ENCODE data around the gene GRXCR1.

The GRXCR1 gene

GRCh38 chr4:42928582-42928981 lies 36.1 kb downstream of the GRXCR1 start:
- DNase-seq (ENCODE audit: low read depth in 3 of 3), result no peak

- no peak for DNase-seq (ENCODE audit: low read depth in 3 of 3)
Measured at GRCh38 chr4:42942216-42942615, 49.7 kb downstream of the GRXCR1 start.

GRCh38 chr4:42945874-42946273 lies 53.4 kb downstream of the GRXCR1 start:
- no peak for DNase-seq (ENCODE audit: low read depth in 3 of 3)

- DNase-seq (ENCODE audit: low read depth in 3 of 3), result no peak
Measured at GRCh38 chr4:42953321-42953720, 60.8 kb downstream of the GRXCR1 start.

GRCh38 chr4:42954963-42955669 lies 62.6 kb downstream of the GRXCR1 start:
- DNase-seq (ENCODE audit: low read depth in 3 of 3), result no peak

GRCh38 chr4:42955746-42956505 lies 63.4 kb downstream of the GRXCR1 start:
- no peak for DNase-seq (ENCODE audit: low read depth in 3 of 3)

- DNase-seq (ENCODE audit: low read depth in 3 of 3), result no peak
Measured at GRCh38 chr4:42965326-42965725, 72.8 kb downstream of the GRXCR1 start.

GRCh38 chr4:42985976-42986375 lies 93.5 kb downstream of the GRXCR1 start:
- no peak for DNase-seq (ENCODE audit: low read depth in 3 of 3)

- no peak for DNase-seq (ENCODE audit: low read depth in 3 of 3)
Measured at GRCh38 chr4:42995343-42995944, 102.9 kb downstream of the GRXCR1 start.

GRCh38 chr4:43008793-43009192 lies 116.3 kb downstream of the GRXCR1 start:
- DNase-seq (ENCODE audit: low read depth in 3 of 3), result no peak

- no peak for DNase-seq (ENCODE audit: low read depth in 3 of 3)
Measured at GRCh38 chr4:43014256-43014655, 121.7 kb downstream of the GRXCR1 start.

GRCh38 chr4:43041632-43042031 lies 149.1 kb downstream of the GRXCR1 start:
- no peak for DNase-seq (ENCODE audit: low read depth in 3 of 3)

- DNase-seq (ENCODE audit: low read depth in 3 of 3), result no peak
Measured at GRCh38 chr4:43047058-43047457, 154.5 kb downstream of the GRXCR1 start.

GRCh38 chr4:43048570-43048969 lies 156.1 kb downstream of the GRXCR1 start:
- DNase-seq (ENCODE audit: low read depth in 3 of 3), result no peak

- DNase-seq (ENCODE audit: low read depth in 3 of 3), result no peak
Measured at GRCh38 chr4:43049326-43049725, 156.8 kb downstream of the GRXCR1 start.

GRCh38 chr4:43066415-43066814 lies 173.9 kb downstream of the GRXCR1 start:
- no peak for DNase-seq (ENCODE audit: low read depth in 3 of 3)

- no peak for DNase-seq (ENCODE audit: low read depth in 3 of 3)
Measured at GRCh38 chr4:43071069-43071468, 178.6 kb downstream of the GRXCR1 start.

Measured in stimulated activated CD4-positive, alpha-beta T cell treated with anti-CD3 and anti-CD28 coated beads, TNF-alpha, amount 100 ng/mL, for 24 hours (primary cell).